Upper lobe of right lung (tissue), 1 donor: Measurements from ENCODE around the gene DHX40. TPM values are rescaled to one million over a fixed set of nuclear protein-coding genes. Genes with fewer than 3 reads are reported as not detected.
"Not testable (repeated sequence)": the region's sequence is repeated elsewhere in the genome, so short reads cannot be mapped to it uniquely, and the experiment has no call there.

ENCODE experiments used
- ATAC-seq: fragments of 200-7000 bp; cut with Tn5 transposase; one replicate; pipeline ENCODE4 v1.9.1; 2020; ENCODE audit warnings: mild to moderate bottlenecking, moderate library complexity
- DNase-seq: peaks from one replicate; pipeline ENCODE4 v3.0.0-alpha.2; 2020
- H3K27ac ChIP-seq: fragments of 200-600 bp; one replicate; pipeline ENCODE4 v1.8.0; 2022
- H3K27me3 ChIP-seq: fragments of 200-600 bp; one replicate; pipeline ENCODE4 v1.8.0; 2022; ENCODE audit warnings: mild to moderate bottlenecking
- H3K36me3 ChIP-seq: fragments of 200-600 bp; one replicate; pipeline ENCODE4 v1.8.0; 2022
- H3K4me1 ChIP-seq: fragments of 200-600 bp; one replicate; pipeline ENCODE4 v1.8.0; 2022
- H3K4me3 ChIP-seq: fragments of 200-600 bp; one replicate; pipeline ENCODE4 v1.8.0; 2022; ENCODE audit warnings: mild to moderate bottlenecking
- H3K9me3 ChIP-seq: fragments of 200-600 bp; one replicate; pipeline ENCODE4 v1.8.0; 2022
- CTCF ChIP-seq: fragments of 200-600 bp; IDR thresholded peaks from one replicate; pipeline ENCODE4 v1.8.0; 2022; ENCODE audit warnings: antibody characterized with exemption
- intact Hi-C: fragments of 100-400 bp; cut with DNase I; formaldehyde crosslinking; loops from one replicate; pipeline ENCODE4 v1.11.0; 2022
- total RNA-seq: library from RNA; stranded (reverse); fragmentation: NEBNext Ultra II Directional; extraction: Animal tissue kit (Norgen Biotek cat#: 25700); gene quantifications from one replicate; pipeline ENCODE4 v1.2.1, GENCODE V29; 2021
- donor health status: DM: no; HTN: yes; CAD: no; lungs with severe emphysema.

DHX40 gene
- total RNA-seq, 1 donor from 2014 or later, result 25.0 TPM

GRCh38 chr17:59652119-59652518, 86.7 kb downstream of the DHX40 start:
- Histone ChIP-seq H3K4me3 (no peak overlapping the region), H3K4me1 (no peaks in the 10 kb centered on the region), H3K27ac (no peak overlapping the region), H3K27me3 (no peaks in the 10 kb centered on the region), H3K36me3 (peaks cover 97% of the 10 kb centered on the region), H3K9me3 (no peaks in the 10 kb centered on the region)
- intact Hi-C loops, result loop anchor here (10.0 kb wide), 1 partner anchor 413 kb away; no protein-coding TSS in a partner anchor
- DNase-seq (no peak), ATAC-seq (no peak)
- no peak for TF ChIP-seq CTCF

DNA sequence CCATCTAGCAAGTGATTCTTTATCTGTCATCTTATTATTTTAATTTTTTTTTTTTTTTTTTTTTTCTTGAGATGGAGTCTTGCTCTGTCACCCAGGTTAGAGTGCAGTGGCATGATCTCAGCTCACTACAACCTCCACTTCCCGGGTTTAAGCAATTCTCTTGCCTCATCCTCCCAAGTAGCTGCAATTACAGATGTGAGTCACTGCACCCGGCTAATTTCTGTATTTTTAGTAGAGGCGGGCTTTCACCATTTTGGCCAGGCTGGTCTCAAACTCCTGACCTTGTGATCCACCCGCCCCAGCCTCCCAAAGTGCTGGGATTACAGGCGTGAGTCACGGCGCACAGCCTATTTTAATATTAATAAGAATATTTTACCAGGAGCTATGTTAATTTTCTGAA, 91.2 kb downstream of the DHX40 start:
- H3K36me3 ChIP-seq, result peaks cover 99% of the 10 kb centered on the region
- intact Hi-C loops, result loop anchor here (10.0 kb wide), 1 partner anchor 408 kb away; no protein-coding TSS in a partner anchor
- H3K4me1 ChIP-seq, H3K27me3 ChIP-seq, H3K27ac ChIP-seq, DNase-seq, H3K9me3 ChIP-seq, H3K4me3 ChIP-seq: not testable (repeated sequence)
- ATAC-seq, result peak; percentile 70

Other genes starting within 250 kb of the DHX40 start
- 19.6 TPM for gene YPEL2, start 234.0 kb upstream of the DHX40 start, total RNA-seq
- 210 TPM for gene CLTC, start 54.3 kb downstream of the DHX40 start, total RNA-seq
- gene PTRH2, start 141.8 kb downstream of the DHX40 start, total RNA-seq, result 19.6 TPM
- gene VMP1, start 142.0 kb downstream of the DHX40 start, total RNA-seq, result 169 TPM